Thoracic aorta (tissue), 2 donors: Measurements from ENCODE around the gene ADAMTS8. TPM values are rescaled to one million over a fixed set of nuclear protein-coding genes. Genes with fewer than 3 reads are reported as not detected.
A peak's percentile ranks its signal among the peaks of the same experiment; 100 is the strongest.

Source experiments
- ATAC-seq: fragments of 150-250 bp; one replicate; pipeline ENCODE4 v1.8.0; 2017; ENCODE audit warnings: low read depth; ENCODE audit not compliant: insufficient number of reproducible peaks, low FRiP score
- DNase-seq: peaks from one replicate; pipeline ENCODE4 v3.0.0-alpha.2; 2020; ENCODE audit warnings: low spot score
- H3K27ac ChIP-seq, 2 donors: fragments of 200-600 bp; sonication (generic); 1 replicate in 1 of 2; 2 replicates in 1 of 2; pipeline ENCODE4 v1.5.1; 2016; ENCODE audit warnings: mild to moderate bottlenecking in 2 of 2, moderate library complexity in 2 of 2
- H3K27me3 ChIP-seq: fragments of 200-600 bp; sonication (generic); replicated peaks from 2 replicates; pipeline ENCODE4 v1.6.0; 2016; ENCODE audit warnings: mild to moderate bottlenecking; ENCODE audit not compliant: insufficient read depth
- H3K36me3 ChIP-seq: fragments of 200-600 bp; sonication (generic); one replicate; pipeline ENCODE4 v1.5.1; 2016
- H3K4me1 ChIP-seq, 2 donors: fragments of 200-600 bp; sonication (generic); 1 replicate in 1 of 2; 2 replicates in 1 of 2; pipeline versions ENCODE4 v1.5.1 to v1.6.0; 2016; ENCODE audit warnings: low read depth in 2 of 2, mild to moderate bottlenecking in 1 of 2; ENCODE audit not compliant: control insufficient read depth in 1 of 2
- H3K4me3 ChIP-seq: fragments of 200-600 bp; sonication (generic); 2 replicates; pipeline ENCODE4 v1.5.1; 2016; ENCODE audit warnings: mild to moderate bottlenecking
- H3K9me3 ChIP-seq: fragments of 200-600 bp; sonication (generic); 2 replicates; pipeline ENCODE4 v1.5.1; 2016
- total RNA-seq, 2 donors: library from RNA; depleted of rRNA; stranded (reverse); fragments of >200 nt; gene quantifications; one replicate each; pipeline versions ENCODE4 v1.1.0 to v1.2.3, GENCODE V29; 2016
- TF ChIP-seq, protein P1 (sequence below): fragments of 200-600 bp; sonication (generic); IDR thresholded peaks from one replicate; pipeline ENCODE4 v1.5.1; 2019; ENCODE audit warnings: antibody characterized with exemption

ADAMTS8 gene
- total RNA-seq, 2 donors from 2014 or later, result 5.3 to 17.6 TPM

- no peaks in the 10 kb centered on the region for H3K36me3 ChIP-seq
- H3K27me3 ChIP-seq, result no peaks in the 10 kb centered on the region
- H3K4me1 ChIP-seq, result peaks cover 0 to 14% of the 10 kb centered on the region in 2 donors
- no peaks in the 10 kb centered on the region for H3K9me3 ChIP-seq
- ATAC-seq (no peak), DNase-seq (no peak)
- peak overlapping the region in 1 of 2 donors; percentile 11 for H3K27ac ChIP-seq
- TF ChIP-seq, protein P1, sequence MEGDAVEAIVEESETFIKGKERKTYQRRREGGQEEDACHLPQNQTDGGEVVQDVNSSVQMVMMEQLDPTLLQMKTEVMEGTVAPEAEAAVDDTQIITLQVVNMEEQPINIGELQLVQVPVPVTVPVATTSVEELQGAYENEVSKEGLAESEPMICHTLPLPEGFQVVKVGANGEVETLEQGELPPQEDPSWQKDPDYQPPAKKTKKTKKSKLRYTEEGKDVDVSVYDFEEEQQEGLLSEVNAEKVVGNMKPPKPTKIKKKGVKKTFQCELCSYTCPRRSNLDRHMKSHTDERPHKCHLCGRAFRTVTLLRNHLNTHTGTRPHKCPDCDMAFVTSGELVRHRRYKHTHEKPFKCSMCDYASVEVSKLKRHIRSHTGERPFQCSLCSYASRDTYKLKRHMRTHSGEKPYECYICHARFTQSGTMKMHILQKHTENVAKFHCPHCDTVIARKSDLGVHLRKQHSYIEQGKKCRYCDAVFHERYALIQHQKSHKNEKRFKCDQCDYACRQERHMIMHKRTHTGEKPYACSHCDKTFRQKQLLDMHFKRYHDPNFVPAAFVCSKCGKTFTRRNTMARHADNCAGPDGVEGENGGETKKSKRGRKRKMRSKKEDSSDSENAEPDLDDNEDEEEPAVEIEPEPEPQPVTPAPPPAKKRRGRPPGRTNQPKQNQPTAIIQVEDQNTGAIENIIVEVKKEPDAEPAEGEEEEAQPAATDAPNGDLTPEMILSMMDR, result no peak
- no peak overlapping the region for H3K4me3 ChIP-seq
These were observed 7.2 kb downstream of the ADAMTS8 start for GRCh38 chr11:130421199-130421585.

- TF ChIP-seq, protein P1, result no peak
- Histone ChIP-seq H3K27ac (peak overlapping the region; percentile 11 to 34), H3K4me3 (no peak overlapping the region), H3K36me3 (no peaks in the 10 kb centered on the region), H3K9me3 (no peaks in the 10 kb centered on the region), H3K4me1 (peaks cover 0 to 10% of the 10 kb centered on the region in 2 donors), H3K27me3 (no peaks in the 10 kb centered on the region)
- ATAC-seq, result no peak
- DNase-seq, result no peak
These were observed 7.8 kb downstream of the ADAMTS8 start for GRCh38 chr11:130420478-130421198.

DNA sequence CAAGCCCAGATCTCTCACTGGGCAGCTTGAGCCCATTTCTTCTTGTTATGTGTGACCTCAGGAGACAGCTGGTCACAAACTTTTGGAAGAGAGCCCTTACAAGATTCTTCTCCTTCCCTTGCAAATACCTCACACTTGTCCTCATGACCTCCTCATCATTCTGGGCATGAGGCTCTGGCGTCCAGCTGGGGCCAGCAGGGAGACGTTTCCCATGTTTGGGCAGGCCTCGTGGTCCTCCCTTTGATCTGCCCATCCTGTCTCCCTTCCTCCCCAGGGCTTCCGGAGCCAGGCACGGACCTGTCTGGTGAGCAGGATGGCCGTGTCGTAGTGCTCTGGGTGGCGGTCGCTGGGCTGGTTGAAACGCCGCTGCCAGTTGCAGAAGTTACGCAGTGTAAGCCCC, 9.7 kb downstream of the ADAMTS8 start:
- peak overlapping the region; percentile 15 to 22 for H3K27ac ChIP-seq
- no peaks in the 10 kb centered on the region for H3K27me3 ChIP-seq
- DNase-seq (no peak), ATAC-seq (no peak)
- H3K4me3 ChIP-seq, result no peak overlapping the region
- H3K36me3 ChIP-seq, result no peaks in the 10 kb centered on the region
- TF ChIP-seq, protein P1, result no peak
- no peaks in the 10 kb centered on the region for H3K9me3 ChIP-seq
- peaks cover 5 to 20% of the 10 kb centered on the region in 2 donors for H3K4me1 ChIP-seq

DNA sequence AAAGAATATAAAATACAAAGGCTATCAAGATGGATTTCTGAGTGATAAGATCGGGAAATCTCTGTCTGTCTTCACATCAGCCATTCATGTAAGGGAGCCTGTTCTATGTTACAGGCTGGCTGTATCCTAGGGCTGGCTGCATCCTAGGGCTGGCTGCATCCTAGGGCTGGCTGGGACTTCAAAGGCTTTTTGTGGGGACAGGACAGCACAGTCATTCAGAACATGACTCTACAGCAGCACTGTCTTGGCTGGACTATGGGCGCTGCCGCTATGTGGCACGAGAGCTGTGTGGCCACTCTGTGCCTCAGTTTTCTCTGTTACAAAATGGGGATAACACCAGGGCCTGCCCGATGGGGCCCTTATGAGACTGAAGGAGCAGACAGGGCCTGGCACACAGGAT, 10.2 kb downstream of the ADAMTS8 start:
- ATAC-seq (no peak), DNase-seq (no peak)
- TF ChIP-seq, protein P1, result no peak
- no peaks in the 10 kb centered on the region for H3K9me3 ChIP-seq
- H3K27ac ChIP-seq, result peak overlapping the region; percentile 15 to 22
- H3K4me1 ChIP-seq, result peaks cover 8 to 24% of the 10 kb centered on the region in 2 donors
- H3K36me3 ChIP-seq, result no peaks in the 10 kb centered on the region
- no peaks in the 10 kb centered on the region for H3K27me3 ChIP-seq
- H3K4me3 ChIP-seq, result no peak overlapping the region

GRCh38 chr11:130416906-130417305, 11.5 kb downstream of the ADAMTS8 start:
- Histone ChIP-seq H3K27ac (no peak overlapping the region), H3K27me3 (no peaks in the 10 kb centered on the region), H3K36me3 (no peaks in the 10 kb centered on the region), H3K4me3 (no peak overlapping the region), H3K4me1 (peaks cover 10 to 29% of the 10 kb centered on the region in 2 donors), H3K9me3 (no peaks in the 10 kb centered on the region)
- TF ChIP-seq, protein P1, result no peak
- ATAC-seq (no peak), DNase-seq (no peak)
